Measurements from ENCODE around the gene DIP2B. TPM values are rescaled to one million over a fixed set of nuclear protein-coding genes. Genes with fewer than 3 reads are reported as not detected.

The DIP2B gene
- total RNA-seq, 2 experiments from 2014 or later, result 21.2 to 23.7 TPM

DNA sequence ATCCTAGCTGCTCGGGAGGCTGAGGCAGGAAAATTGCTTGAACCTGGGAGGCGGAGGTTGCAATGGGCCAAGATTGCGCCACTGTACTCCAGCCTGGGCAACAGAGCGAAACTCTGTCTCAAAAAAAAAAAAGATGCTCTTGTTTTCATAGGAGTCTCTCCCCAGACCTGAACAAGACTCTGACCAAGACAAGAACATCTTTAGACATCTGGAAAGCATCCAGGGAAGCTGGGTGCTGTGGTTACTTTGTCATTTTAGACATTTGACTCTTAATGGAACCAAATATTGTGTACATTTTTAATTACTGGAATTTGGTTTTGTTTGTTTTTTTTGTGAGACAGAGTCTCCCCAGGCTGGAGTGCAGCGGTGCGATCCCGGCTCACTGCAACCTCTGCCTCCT is 238.0 kb downstream of the DIP2B start:
- no peaks in the 10 kb centered on the region for H3K9me3 Mint-ChIP-seq
- CTCF ChIA-PET, result interaction anchor here (0.6 kb wide), 1 partner anchor 542 kb away, joined by 3 read pairs; no protein-coding TSS in a partner anchor
- H3K36me3 Mint-ChIP-seq (ENCODE audit: low read depth), result peaks cover 40% of the 10 kb centered on the region
- no peak overlapping the region for H3K27ac Mint-ChIP-seq
- intact Hi-C loops (cut with micrococcal nuclease), result no loop called here
- no peak for DNase-seq
- H3K4me3 Mint-ChIP-seq, result no peak overlapping the region
- ATAC-seq, result no peak
- no peaks in the 10 kb centered on the region for H3K27me3 Mint-ChIP-seq
- POLR2A ChIA-PET, result interaction anchor here (0.7 kb wide), 1 partner anchor 115 kb away, joined by 3 read pairs; no protein-coding TSS in a partner anchor
- no peaks in the 10 kb centered on the region for H3K4me1 Mint-ChIP-seq (ENCODE audit: low read depth)
- TF ChIP-seq, protein P1, sequence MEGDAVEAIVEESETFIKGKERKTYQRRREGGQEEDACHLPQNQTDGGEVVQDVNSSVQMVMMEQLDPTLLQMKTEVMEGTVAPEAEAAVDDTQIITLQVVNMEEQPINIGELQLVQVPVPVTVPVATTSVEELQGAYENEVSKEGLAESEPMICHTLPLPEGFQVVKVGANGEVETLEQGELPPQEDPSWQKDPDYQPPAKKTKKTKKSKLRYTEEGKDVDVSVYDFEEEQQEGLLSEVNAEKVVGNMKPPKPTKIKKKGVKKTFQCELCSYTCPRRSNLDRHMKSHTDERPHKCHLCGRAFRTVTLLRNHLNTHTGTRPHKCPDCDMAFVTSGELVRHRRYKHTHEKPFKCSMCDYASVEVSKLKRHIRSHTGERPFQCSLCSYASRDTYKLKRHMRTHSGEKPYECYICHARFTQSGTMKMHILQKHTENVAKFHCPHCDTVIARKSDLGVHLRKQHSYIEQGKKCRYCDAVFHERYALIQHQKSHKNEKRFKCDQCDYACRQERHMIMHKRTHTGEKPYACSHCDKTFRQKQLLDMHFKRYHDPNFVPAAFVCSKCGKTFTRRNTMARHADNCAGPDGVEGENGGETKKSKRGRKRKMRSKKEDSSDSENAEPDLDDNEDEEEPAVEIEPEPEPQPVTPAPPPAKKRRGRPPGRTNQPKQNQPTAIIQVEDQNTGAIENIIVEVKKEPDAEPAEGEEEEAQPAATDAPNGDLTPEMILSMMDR (IDR thresholded peaks at IDR 0.05), result no peak

DNA sequence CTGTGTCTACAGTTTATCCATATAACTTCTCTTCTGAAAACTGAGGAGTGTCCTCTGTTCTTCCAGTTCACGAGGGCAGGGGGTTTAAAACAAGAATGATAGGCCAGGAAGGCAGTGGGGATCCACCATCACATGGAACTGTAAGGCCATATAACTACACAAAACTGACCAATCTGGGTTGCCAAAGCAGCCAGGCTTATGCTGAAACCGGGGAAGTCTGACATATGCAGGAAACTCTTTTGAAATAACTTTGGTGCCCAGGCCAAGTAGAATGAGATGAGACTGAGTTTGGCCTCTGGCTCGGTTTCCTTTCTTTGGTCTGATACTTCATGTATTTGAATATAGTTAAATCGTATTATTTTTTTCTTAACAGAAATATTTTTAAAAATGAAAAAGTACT is 241.1 kb downstream of the DIP2B start:
- ATAC-seq, result no peak
- intact Hi-C loops (cut with micrococcal nuclease), result no loop called here
- TF ChIP-seq, protein P1 (IDR thresholded peaks at IDR 0.05), result no peak
- no peaks in the 10 kb centered on the region for H3K9me3 Mint-ChIP-seq
- ChIA-PET CTCF (interaction anchor here (0.9 kb wide), 1 partner anchor 10 kb away, joined by 3 read pairs; no protein-coding TSS in a partner anchor), POLR2A (no interaction called here)
- no peaks in the 10 kb centered on the region for H3K4me1 Mint-ChIP-seq (ENCODE audit: low read depth)
- no peaks in the 10 kb centered on the region for H3K27me3 Mint-ChIP-seq
- no peak for DNase-seq
- H3K27ac Mint-ChIP-seq, result no peak overlapping the region
- H3K36me3 Mint-ChIP-seq (ENCODE audit: low read depth), result peaks cover 23% of the 10 kb centered on the region
- no peak overlapping the region for H3K4me3 Mint-ChIP-seq

DNA sequence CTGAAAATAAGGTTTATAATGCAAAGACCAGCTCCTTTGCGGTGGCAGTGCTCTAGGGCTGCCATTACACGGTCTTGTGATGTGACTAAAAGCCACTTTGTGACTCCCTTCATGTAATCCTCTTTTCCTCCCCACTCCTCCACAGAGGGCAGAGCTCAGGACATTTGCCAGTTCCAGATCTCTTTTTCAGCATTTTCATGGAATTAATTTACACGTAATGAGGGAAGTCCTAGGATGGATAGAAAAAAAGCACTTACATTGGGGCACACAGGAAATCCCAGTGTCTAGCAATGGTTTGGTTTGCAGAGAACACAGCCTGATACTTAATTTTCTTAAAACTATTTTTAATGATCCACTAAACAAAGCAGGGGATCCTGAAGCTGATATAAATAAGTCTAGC is 241.6 kb downstream of the DIP2B start:
- DNase-seq (no peak), ATAC-seq (no peak)
- H3K4me1 Mint-ChIP-seq (ENCODE audit: low read depth), result no peaks in the 10 kb centered on the region

DNA sequence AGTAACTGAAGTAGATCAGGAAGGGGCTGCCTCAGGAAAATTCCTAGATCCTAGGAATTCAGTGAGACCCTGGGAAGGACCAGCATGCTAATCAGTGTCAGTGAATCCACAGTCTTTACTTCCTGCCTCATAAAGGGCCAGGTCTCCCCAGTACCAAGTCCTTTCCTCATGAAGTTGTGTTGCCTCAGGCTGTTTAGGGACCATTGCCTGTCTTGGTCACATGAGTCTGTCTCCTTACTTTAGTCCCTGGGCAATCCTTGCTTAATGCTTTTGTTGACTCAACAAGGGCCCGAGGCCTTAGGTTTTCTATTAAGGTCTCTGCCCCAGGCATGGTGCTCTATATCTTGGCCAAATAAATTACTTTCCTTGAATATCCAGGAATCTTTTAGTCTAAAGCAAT is 243.0 kb downstream of the DIP2B start:
- Mint-ChIP-seq H3K4me1 (ENCODE audit: low read depth) (no peaks in the 10 kb centered on the region), H3K4me3 (no peak overlapping the region), H3K36me3 (ENCODE audit: low read depth) (peaks cover 11% of the 10 kb centered on the region), H3K27ac (no peak overlapping the region), H3K27me3 (no peaks in the 10 kb centered on the region), H3K9me3 (no peaks in the 10 kb centered on the region)
- TF ChIP-seq, protein P1 (IDR thresholded peaks at IDR 0.05), result no peak
- ATAC-seq, result no peak
- no peak for DNase-seq
- ChIA-PET POLR2A (no interaction called here), CTCF (no interaction called here)
- intact Hi-C loops (cut with micrococcal nuclease), result no loop called here

More for the DNA sequence above, 241.6 kb downstream of the DIP2B start:
- TF ChIP-seq, protein P1 (IDR thresholded peaks at IDR 0.05), result no peak
- ChIA-PET CTCF (interaction anchor here (0.8 kb wide), 1 partner anchor 11 kb away, joined by 3 read pairs; no protein-coding TSS in a partner anchor), POLR2A (no interaction called here)
- intact Hi-C loops (cut with micrococcal nuclease), result no loop called here
- H3K27me3 Mint-ChIP-seq, result no peaks in the 10 kb centered on the region
- H3K4me3 Mint-ChIP-seq, result no peak overlapping the region
- H3K9me3 Mint-ChIP-seq, result no peaks in the 10 kb centered on the region
- H3K36me3 Mint-ChIP-seq (ENCODE audit: low read depth), result peaks cover 18% of the 10 kb centered on the region
- H3K27ac Mint-ChIP-seq, result no peak overlapping the region

DNA sequence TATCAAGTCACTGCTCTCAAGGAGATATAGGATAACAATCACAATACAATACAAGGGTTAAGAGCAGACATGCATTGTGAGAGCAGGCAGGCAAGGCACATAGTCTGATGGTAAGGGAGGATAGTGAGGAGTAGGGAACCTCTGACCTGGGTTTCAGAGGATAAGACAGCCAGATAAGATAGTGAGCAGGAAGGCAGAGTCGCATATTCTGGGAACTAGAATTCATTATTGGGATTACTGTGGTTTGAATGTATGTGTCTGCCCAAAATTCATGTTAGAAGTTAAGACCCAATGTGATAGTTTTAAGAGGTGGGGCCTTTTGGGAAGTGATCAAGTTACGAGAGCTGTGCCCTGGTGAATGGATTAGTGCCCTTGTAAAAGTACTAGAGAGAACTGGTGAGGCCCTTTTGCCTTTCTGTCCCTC is 244.7 kb downstream of the DIP2B start:
- ATAC-seq (no peak), DNase-seq (no peak)
- ChIA-PET POLR2A (no interaction called here), CTCF (no interaction called here)
- no peak overlapping the region for H3K4me3 Mint-ChIP-seq
- no peaks in the 10 kb centered on the region for H3K4me1 Mint-ChIP-seq (ENCODE audit: low read depth)
- intact Hi-C loops (cut with micrococcal nuclease), result no loop called here
- H3K27me3 Mint-ChIP-seq, result no peaks in the 10 kb centered on the region
- TF ChIP-seq, protein P1 (IDR thresholded peaks at IDR 0.05), result no peak
- H3K9me3 Mint-ChIP-seq, result no peaks in the 10 kb centered on the region
- peaks cover 9% of the 10 kb centered on the region for H3K36me3 Mint-ChIP-seq (ENCODE audit: low read depth)
- no peak overlapping the region for H3K27ac Mint-ChIP-seq

Data from activated CD8-positive, alpha-beta T cell treated with anti-CD3 and anti-CD28 coated beads for 36 hours (primary cell).